HT-29 (cell line): Measurements from ENCODE around the gene RNFT2. TPM values are rescaled to one million over a fixed set of nuclear protein-coding genes. Genes with fewer than 3 reads are reported as not detected.

Experiments
- DNase-seq: peaks from one replicate; pipeline ENCODE4 v3.0.0-alpha.2; 2015; ENCODE audit warnings: low spot score
- total RNA-seq: library from RNA; depleted of rRNA; stranded (reverse); fragments of >200 nt; shearing (Covaris generic); gene quantifications from 2 replicates; pipeline ENCODE4 v1.2.3, GENCODE V29; 2014

Gene RNFT2
- total RNA-seq, 1 experiment from 2014 or later, result 16.2 TPM

GRCh38 chr12:116709768-116710167, 28.3 kb upstream of the RNFT2 start:
- DNase-seq, result no peak

GRCh38 chr12:116710370-116711150, 27.6 kb upstream of the RNFT2 start:
- no peak for DNase-seq

GRCh38 chr12:116712458-116713303, 25.4 kb upstream of the RNFT2 start:
- DNase-seq, result no peak

- DNase-seq, result no peak
Observed at GRCh38 chr12:116713527-116713926, 24.6 kb upstream of the RNFT2 start.

GRCh38 chr12:116714175-116714574, 23.9 kb upstream of the RNFT2 start:
- no peak for DNase-seq

GRCh38 chr12:116717466-116718437, 20.4 kb upstream of the RNFT2 start:
- no peak for DNase-seq

GRCh38 chr12:116718655-116719454, 19.3 kb upstream of the RNFT2 start:
- DNase-seq, result no peak

- no peak for DNase-seq
Observed at GRCh38 chr12:116719731-116720528, 18.2 kb upstream of the RNFT2 start.

GRCh38 chr12:116722245-116722644, 15.9 kb upstream of the RNFT2 start:
- DNase-seq, result no peak

- DNase-seq, result no peak
Observed at GRCh38 chr12:116726694-116727093, 11.4 kb upstream of the RNFT2 start.

GRCh38 chr12:116727261-116727660, 10.9 kb upstream of the RNFT2 start:
- no peak for DNase-seq

- DNase-seq, result no peak
Observed at GRCh38 chr12:116727891-116728290, 10.2 kb upstream of the RNFT2 start.

GRCh38 chr12:116731801-116732200, 6.3 kb upstream of the RNFT2 start:
- DNase-seq, result no peak

- no peak for DNase-seq
Observed at GRCh38 chr12:116734156-116734768, 3.9 kb upstream of the RNFT2 start.

- no peak for DNase-seq
Observed at GRCh38 chr12:116735084-116735483, 3.0 kb upstream of the RNFT2 start.

GRCh38 chr12:116735951-116736599, 2.0 kb upstream of the RNFT2 start:
- peak; percentile 68 for DNase-seq

GRCh38 chr12:116736962-116737773, 947 bp upstream of the RNFT2 start:
- DNase-seq, result peak; percentile 25

GRCh38 chr12:116739381-116739887, 1.3 kb downstream of the RNFT2 start:
- no peak for DNase-seq
